GDM1 (cell line): Measurements from ENCODE around the gene ANXA8.

Experiments
- DNase-seq: peaks from one replicate; lab custom pipeline; 2025; lab: John Stamatoyannopoulos, UW

Gene ANXA8

DNA sequence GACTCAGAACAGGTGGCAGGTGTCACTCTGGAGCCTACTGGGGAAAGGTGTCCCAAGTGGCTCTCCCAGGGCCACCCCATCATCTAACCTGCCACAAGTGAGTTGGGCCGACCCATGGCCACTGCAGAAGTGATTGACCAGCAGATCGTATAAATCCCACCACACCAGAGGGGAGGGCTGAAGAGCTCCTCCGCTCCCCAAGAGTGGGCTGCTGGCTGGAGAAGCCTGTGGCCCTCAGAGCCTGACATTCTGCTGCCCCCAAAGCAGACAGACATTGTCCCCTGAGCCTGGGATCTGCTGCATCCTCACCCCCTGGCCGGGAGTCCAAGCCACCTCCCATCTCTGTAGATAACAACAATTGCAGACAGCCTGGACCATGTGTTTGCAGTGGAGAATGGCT is 36.7 kb downstream of the ANXA8 start:
- no peak for DNase-seq

DNA sequence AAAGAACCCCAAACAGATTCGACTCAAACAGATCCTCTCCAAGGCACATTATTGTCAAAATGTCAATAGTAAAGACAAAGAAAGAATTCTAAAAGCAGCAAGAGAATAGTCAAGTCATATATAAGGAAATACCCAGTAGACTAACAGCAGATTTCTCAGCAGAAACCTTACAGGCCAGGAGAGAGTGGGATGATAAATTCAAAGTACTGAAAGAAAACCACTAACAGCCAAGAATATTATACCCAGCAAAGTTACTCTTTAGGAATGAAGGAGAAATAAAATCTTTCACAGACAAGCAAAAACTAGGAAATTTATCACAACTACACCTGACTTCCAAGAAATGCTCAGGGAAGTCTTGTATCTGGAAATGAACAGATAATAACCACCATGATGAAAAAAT is 38.2 kb downstream of the ANXA8 start:
- DNase-seq: no peak

DNA sequence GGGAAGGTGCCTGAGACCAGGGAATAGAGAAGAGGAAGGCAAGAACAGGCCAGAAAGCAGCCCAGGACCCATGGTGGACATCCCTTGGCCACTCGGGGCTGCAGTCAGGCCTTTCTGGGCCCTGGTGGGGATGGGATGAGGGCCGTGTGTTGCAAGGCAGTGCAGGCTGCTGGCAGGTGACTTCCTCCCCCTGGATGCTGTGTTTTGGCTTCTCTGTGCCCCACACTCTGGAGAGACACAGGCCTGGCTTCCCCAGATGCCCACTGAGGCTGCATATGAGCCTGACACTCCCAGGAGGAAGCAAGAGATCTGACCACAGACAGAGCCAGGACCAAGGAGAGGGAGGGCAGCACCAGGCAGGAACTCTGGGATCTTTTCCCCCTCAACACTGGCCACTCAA is 39.9 kb downstream of the ANXA8 start:
- DNase-seq: no peak

DNA sequence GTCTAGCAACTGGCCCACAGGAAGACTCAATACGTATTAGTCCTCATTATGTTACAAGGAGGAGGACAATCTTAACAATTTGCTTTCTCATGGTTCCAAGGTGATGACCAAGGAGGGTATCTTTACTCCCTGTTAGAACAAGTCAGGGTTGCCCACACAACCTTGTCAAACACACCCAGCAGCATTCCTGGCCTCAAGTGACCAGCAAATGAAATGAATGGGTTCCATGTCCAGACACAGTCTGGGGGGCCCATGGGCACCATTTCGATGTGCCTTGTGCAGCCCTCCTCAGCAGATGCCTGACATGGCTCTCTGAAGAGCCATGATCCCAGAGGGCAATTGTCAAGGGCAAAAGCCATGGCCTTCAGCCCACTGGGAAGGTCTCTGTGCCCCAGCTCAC is 40.8 kb downstream of the ANXA8 start:
- DNase-seq: no peak

DNA sequence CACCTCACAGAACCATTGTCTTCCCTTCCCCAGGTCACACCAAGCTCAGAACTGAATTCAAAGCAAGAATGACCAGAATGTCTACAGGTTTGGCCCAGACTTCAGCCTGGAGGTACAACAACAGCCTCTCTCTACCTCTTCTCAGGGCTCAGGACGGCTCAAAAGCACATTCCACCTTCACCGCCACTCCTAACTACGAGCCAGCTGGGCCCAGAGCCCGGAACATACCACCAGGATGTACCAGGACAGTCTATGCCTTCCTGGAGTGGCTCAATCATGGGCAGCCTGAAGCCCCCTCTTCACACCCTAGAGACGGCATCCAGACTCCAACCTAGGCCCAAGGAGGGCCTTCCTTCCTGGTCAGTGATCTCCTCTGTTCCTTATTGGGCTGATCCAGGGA is 41.6 kb downstream of the ANXA8 start:
- DNase-seq: no peak

DNA sequence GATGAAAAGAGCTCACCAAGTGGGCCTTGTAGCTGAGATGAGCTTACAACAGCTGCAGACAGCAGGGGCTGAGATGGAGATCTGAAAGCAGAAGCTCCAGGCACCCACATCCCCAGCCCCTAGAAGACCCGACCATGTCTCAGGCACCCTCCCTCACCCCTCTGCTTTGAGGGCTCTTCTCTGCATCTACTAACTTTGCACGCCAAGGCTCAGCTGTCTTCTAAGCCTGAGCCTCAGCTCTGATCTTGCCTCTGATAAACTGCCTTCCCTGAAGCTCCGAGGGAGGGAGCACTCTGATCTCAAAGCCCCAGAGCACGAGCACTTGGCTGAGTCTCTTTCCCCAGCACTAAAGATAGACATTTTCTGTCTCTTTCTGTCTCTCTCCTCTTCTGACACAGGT is 42.0 kb downstream of the ANXA8 start:
- no peak for DNase-seq

DNA sequence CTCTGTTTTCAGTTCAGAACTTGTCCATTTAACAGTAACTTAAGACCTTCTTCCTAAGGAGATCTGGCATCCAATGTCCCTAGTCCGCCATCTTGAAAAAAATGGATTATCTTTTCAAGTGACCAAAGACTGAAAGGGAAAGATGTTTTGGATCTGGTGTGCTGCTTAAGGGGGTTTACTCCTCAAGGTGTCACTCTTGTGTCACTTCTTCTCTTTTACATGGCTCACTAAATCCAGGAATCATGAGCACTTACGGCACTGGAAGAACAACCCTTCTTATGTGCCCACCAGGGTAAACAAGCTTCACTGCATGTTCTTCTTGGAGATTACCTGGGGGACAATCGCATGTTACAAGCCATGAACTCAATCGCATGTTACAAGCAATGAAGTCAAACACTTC is 43.7 kb downstream of the ANXA8 start:
- no peak for DNase-seq

DNA sequence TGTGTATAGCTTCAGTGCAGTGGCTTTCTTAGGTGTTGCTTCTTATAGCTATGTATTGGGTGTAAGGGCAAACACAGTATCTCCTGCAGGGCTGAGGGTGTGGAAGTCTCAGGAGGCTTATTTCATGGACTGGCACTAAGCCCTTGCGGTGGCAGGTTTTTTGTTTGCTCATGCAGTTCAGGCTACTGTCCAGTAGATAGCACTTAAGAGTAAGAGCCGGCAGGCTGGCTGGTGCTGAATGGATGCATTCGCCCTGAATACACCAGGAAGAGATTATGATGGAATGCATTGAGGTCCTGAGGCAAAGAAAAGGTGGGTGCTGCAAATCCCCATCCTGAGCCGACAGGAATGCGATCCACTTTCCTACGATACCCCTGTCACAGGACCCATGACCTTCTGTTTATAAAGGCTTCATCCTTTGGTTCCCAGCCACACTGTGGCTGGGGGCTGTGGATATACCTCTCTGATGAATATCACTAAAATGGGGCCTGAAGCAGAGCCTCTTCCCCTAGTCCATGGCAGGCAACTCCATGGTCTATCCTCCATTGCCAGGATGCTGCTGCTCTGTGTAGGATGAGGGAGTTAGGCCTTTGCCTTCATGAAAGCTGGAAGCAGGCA is 44.9 kb downstream of the ANXA8 start:
- no peak for DNase-seq

DNA sequence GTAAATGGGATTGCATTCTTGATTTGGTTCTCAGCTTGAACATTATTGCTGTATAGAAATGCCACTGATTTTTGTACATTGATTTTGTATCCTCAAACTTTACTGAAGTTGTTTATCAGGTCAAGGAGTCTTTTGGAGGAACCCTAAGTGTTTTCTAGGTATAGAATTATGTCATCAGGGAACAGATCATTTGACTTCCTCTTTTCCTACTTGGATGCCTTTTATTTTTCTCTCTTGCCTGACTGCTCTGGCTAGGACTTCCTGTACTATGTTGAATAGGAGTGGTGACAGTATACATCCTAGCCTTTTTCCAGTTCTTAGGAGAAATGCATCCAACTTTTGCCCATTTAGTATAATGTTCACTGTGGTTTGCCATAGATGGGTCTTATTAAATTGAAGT is 48.8 kb downstream of the ANXA8 start:
- DNase-seq: no peak

DNA sequence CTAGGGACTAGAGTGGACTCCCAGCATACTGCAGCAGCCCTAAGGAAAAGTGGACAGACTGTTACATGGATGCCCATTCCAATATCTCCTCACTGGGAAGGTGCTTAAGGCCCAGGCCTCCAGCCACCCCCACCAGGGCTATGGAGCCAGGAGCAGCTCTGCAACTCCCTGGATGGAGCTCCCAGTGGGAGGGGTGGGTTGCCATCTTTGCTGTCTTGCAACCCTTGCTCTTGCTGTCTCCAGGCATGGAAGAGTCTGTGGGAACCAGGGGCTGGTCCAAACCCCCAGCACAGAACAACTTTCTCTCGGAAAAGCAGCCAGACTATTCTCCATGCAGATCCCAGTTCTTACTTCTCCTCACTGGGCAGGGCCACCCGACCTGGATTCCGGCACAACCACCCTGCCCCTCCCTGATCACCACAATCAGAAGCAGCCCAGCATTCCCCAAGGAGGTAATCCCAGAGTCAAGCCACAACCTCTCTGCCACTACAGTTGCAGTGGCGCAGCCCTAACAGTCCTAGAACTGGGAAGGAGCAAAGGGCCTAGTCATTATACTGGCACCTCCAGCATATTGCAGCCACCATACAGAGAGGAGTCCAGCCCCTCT is 58.0 kb downstream of the ANXA8 start:
- no peak for DNase-seq

DNA sequence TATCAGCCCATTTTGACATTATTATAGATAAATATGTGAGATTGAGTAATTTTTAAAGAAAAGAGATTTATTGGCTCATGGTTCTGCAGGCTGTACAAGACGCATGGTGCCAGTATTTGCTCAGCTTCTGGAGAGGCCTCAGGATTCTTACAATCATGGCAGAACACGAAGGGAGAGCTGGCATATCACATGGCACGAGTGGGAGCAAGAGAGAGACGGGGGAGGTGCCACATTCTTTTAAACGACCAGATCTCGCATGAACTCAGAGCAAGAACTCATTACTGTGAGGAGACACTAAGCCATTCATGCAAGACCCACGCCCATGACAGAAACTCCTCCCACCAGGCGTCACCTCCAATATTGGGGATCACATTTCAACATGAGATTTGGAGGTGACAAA is 59.7 kb downstream of the ANXA8 start:
- DNase-seq: no peak

DNA sequence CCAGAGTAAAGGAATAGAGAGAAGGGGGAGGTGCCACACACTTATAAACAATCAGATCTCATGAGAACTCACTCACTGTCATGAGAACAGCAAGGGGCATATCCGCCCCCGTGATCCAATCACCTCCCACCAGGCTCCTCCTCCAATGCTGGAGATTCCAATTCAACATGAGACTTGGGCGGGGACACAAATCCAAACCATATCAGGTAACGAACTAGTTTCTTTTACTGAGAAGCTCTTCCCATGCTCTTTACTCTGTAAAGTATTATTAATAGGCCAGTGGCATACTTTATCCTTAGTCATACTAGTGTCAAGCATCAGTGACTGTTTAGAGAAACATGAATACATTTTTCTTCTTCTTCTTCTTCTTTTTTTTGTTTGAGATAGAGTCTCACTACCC is 60.4 kb downstream of the ANXA8 start:
- DNase-seq: no peak

DNA sequence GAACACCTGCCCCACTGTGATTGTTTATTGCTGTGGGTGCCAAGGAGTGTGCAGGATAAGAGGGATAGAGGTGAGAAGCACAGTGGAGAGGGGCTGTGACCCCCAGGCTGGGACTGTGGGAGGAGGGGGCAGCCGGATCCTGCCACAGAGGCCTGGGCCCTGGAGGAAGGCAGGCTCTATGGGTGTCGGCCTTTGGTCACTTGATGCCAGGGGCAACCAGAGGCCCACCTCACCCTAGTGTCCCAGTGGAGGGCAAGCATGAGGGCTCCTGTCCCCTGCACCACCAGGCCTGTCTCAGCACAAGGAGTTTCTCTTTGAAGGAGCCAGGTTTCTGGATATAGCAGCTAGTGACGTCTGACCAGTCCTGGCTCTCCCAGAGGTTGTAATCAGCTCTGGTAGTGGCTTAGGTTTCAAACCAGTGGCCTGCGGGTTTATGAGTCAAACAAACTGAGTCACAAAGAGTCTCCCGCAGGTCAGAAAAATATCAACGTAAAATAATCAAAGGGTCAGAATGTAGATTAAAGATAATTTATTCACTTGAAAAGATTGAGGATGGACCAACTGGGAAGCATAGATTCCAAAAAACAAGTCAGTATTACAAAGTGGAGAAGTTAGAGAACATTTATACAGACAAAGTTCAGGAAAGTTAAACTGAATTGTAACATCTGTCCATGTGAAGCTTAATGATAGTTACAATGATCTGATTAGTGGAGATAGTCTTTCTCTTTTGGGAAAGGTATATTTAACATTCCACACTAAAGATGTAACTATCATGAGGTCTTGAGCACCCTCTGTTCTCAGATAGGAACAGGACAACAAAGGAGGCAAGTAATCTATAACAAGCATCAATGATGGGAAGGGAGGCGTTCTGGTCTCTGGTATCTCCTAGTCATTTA is 62.6 kb downstream of the ANXA8 start:
- no peak for DNase-seq

DNA sequence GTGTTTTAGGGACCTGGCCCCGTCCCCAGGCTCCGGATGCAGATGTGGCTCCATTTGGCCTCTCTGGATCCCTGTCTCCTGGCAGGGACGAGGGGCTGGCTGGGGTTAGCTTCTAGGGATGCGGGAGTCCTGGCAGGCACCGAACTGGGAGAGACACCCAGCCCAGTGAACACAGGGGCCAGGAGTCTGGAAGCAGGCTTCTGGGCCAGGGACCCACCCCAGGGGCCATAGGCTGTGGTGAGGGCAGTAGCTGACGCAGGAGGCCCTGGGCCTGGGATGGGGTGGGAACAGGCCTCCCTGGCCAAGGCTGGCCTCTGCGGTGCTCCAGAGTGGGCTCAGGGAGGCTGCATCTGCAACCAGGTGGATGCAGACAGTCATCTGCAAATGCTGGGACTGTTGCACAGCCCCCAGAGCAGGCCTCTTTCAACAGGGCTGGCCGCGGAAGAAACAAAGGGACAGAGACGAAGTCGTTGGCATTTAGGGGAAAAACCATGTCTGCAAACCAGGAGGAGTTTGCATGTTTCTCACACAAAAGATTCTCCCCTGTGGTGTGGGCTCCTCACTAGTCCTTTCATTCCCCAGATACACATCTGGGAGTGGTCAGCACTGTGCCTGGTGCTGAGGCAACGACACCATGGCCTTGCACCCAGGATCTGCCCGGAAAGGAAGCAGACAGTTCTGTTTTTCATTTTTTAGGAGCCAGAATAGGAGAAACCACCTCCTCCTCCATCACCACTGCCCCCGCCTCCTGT is 63.4 kb downstream of the ANXA8 start:
- no peak for DNase-seq

DNA sequence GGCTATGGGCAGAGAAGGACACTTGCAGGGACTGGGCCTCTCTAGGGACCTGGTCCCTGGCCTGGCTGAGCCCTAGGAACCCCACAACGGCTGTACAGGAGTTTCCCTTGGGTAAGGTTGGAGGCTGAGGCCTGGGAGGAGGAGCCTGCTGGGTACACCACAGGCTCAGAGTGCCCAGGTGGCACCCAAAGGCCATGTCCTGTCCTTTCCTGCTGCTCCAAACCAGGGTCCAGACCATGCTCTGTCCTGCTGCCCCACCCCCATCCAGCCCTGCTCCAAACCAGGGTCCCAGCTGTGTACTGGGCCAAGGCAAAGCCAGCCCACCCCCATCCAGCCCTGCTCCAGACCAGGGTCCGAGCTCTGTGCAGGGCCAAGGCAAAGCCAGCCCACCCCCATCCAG is 64.5 kb downstream of the ANXA8 start:
- DNase-seq: no peak

DNA sequence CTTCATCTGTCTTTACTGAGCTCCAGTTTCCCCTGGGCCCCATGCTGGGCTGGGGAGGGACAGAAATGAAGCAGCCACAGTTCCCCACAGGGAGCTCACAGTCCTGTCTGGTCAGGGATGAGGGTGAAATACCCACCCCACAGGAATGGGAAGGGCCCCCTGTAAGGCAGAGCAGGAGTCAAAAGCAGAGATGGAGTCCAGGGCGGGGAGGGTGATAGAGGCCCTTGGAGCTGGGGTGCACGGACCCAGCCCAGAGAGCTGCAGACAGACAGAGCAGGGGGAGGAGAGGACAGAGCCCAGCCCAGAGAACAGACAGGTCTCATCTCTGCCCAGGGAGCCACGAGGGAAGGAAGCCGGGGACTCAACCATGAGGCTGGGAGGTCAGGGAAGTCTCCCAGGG is 64.9 kb downstream of the ANXA8 start:
- DNase-seq: no peak

DNA sequence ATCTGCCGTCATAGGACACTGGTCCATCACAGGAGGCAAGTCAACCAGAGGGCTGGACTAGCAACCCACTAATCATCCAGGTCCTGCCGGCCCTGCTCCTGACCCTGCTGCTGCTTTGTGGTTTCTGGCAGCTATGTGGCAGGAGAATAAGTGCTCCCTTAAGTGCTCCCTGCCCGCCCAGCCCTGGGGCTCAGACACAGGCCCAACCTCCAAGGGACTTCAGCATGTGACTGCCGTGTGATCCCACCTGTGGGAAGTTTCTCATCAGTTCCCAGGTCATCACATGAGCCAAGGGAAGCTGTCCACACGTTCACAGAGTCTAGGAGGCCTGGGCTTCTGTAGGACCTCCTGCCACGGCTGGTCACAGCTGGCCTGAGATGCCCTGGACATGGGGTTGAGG is 65.6 kb downstream of the ANXA8 start:
- no peak for DNase-seq
